Cardiac septum (tissue), 1 donor: ENCODE results near the gene LILRA6. TPM values are rescaled to one million over a fixed set of nuclear protein-coding genes. Genes with fewer than 3 reads are reported as not detected.
"Not testable (repeated sequence)": the region's sequence is repeated elsewhere in the genome, so short reads cannot be mapped to it uniquely, and the experiment has no call there.

Experiments
- DNase-seq: peaks from one replicate; pipeline ENCODE4 v3.0.0-alpha.2; 2020; ENCODE audit warnings: low spot score
- intact Hi-C: fragments of 100-400 bp; cut with DNase I; formaldehyde crosslinking; loops from one replicate; pipeline ENCODE4 v1.14.0; 2022
- long read RNA-seq: library from polyadenylated mRNA; unstranded; transcript quantifications from one replicate; pipeline ENCODE4 v2.0.0, GENCODE V29; 2021
- total RNA-seq: library from RNA; stranded (reverse); fragmentation: NEBNext Ultra II Directional; extraction: Animal tissue kit (Norgen Biotek cat#: 25700); gene quantifications from one replicate; pipeline ENCODE4 v1.2.1, GENCODE V29; 2021
- donor health status: DM: no; HTN: no; CAD: no.

The LILRA6 gene
- total RNA-seq: 2.7 TPM
- long read RNA-seq, partial matches to known transcripts: 1 of 2 reads
- long read RNA-seq, other reads (novel, unspliced or antisense): 1 of 2 reads

DNA sequence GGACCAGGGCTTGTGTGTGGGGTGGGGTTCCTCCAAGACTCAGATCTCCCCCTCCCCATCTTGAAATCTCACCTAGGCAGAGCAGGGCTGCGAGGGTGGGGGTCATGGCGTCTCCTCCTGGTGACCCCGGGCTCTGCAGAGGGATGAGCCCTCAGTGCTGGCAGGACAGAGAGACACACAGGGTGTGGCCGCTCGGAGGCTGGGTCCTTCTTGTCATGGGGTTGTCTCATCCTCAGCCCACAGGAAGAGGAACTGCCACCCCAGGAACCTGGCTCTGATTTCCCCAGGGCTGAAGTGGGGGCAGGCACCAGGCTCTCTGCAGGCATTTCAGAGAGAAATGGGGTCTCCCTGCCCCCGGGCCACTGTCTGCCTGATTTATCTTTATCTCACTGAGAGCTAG lies at the start of gene LILRA6:
Gene LILRA6 (minus strand): TSS at position 145 of the 400 bp plus-strand sequence.
- intact Hi-C loops: not testable (repeated sequence)

DNA sequence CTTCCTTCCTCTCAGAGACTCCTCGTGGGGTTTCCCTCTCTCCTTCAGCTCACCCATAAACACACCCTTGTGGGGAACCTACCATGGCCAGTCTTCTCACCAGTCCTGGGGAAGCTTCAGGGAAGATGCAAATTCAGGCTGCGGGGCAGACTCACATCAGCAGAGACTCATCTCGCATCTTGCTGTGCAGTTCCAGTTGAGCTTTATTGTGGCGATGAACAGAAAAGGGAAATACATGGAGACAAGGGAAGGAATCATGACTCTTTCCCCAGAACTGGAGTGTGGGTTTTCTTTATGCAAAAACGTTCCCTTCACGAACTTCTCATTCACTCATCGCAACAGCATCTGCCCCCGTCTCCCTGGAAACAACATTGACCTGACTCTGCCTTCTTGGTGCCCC lies 46.6 kb upstream of the LILRA6 start:
- intact Hi-C loops: not testable (repeated sequence)

More for the DNA sequence above, at the start of gene LILRA6:
- DNase-seq: peak; percentile 88

DNA sequence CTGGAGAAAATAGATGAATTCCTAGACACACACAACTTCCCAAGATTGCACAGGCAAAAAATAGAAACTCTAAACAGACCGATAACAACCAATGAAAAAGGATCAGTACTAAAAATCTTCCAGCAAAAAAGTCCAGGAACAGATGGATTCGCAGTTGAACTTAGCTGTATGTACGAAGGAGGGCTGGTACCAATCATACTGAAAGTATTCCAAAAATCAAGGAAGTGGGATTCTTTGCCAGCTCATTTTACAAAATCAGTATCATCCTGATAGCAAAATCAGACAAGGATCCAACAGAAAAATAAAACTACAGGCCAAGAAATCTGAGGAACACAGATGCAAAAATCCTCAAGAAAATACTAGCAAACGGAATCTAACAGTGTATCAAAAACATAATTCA lies 44.9 kb upstream of the LILRA6 start:
- no peak for DNase-seq
- intact Hi-C loops: no loop called here

More for the DNA sequence above, 46.6 kb upstream of the LILRA6 start:
- not testable (repeated sequence) for DNase-seq

DNA sequence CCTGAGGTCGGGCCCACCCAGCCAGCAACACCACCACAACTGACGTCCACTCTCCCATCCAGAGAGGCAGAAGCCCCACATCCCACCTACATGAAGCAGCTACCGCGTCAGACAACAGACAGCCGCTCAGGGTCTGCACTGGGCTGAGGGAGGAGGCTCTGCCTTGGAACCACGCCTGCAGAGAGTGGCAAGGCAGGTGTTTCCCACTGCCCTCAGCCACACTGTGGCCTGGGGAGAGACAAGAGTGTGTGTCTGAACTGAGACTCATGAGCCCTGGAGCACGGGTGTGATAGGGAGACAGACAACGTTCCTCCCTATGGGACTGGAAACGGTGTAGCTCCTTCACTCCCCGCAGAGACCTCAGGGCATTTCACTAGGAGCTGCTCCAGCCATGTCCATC lies 43.7 kb upstream of the LILRA6 start:
- intact Hi-C loops, DNase-seq: not testable (repeated sequence)

DNA sequence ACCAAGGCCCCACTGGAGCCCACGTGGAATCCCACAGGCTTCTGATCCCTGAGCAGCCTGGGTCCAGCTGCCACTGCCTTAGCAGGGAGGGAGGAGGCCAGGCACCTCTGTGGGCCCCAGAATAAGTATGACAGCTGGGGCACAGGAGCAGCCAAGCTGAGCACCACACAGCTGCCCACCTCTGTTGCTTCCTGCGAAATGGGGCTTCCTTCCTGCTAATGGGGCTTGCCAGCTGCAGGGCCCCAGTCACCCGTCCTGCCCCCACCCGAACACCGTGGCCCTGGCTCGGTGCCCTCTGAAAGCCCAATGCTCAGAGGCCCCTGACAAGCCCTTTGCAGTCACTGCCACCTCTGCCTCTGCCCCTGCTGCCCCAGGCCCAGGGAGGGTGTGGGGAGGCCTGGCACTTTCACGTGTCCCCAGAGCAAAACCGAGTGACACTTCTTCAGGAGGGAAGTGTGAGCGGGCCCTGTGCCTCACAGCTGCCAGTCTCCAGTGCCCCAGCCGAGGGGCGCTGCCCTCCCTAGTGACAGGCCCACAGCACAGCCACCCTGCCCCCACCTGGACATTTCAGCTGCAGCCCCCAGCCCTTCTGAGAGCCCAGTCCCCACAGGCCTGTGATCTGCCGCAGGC lies 43.0 kb upstream of the LILRA6 start:
- DNase-seq, intact Hi-C loops: not testable (repeated sequence)

DNA sequence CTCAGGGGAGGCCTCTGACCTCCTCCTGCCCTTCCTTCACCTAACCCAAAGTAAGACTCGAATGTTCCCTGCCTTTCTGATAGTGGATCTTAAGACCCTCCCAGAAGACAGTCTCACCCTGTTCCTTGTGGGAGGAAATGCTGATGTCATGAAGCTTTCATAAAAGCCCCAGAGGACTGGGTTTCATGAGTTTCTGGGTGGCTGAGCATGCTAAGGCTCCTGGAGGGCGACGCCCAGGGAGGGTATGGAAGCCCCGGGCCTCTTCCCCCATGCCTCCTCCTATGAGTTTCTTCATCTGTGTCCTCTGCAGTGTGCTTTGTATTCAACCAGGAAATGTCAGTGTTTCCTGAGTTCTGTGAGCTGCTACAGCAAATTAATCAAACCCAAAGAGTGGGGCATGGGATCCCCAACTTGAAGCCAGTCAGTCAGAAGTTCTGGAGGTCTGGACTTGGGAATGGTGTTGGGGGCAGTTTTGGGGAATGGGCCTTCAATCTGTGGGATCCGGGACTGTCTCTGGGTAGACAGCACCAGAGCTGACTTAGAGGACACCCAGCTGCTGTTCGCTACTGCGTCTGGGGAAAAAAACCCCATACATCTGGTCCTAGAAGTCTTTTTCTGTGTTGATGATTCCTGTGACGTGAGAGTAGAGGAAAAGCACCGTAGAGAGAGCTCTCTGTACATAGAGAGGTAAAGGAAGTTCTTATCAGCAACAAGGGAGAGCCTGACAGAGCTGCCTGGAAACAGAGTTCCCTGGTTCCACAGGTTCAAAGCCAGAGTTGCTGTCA lies 40.3 kb upstream of the LILRA6 start:
- DNase-seq: no peak

DNA sequence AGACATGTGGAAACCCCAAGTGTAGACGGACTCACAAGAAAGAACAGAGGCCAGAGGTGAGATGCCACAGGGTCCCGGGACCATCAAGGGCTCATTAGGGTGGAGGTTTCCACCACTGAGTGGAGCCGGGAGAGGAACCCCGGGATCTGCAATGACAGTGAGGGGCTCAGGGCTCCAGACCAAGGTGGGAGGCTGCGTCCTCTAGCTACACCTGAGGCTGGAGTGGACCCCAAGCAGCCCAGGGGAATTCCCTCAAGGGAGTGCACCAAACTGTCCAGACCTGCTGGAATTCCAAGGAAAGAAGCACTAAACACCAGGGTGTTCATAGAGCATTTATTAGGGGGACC lies 39.1 kb upstream of the LILRA6 start:
- intact Hi-C loops, DNase-seq: not testable (repeated sequence)

More for the DNA sequence above, 40.3 kb upstream of the LILRA6 start:
- intact Hi-C loops: no loop called here

DNA sequence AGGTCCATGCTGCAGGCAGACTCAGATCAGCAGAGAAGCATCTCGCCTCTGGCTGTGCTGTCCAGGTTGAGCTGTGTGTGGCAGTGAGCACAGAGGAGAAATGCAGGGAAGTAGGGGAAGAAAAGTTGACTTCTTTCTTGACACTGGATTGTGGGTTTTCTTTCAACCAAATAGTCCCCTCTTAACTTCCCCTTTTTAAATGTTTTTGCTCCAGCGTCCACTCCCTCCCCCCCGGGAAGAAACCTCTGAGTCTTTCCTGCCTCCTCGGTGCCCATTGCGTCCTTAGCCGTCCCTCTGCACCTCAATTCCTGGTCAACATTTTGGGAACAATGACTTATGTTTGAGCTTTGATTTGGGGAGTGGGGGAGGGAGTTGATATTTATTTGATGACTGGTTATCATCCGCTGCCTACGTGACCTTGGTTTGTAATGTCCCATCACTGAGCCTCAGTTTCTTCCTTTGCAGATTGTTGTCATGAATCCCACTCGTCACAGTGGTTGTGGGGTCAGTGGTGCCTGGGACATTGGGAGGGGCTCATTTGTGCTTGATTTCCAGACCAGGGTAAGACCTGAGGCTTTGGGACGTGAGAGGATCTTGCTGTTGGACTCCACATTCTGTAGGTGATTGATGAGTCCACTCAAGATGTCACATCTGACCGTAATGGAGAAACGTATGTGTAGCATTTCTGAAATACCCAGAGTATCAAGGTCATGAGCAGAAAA lies 38.6 kb upstream of the LILRA6 start, which contains the start of gene LILRB2:
Gene LILRB2 (minus strand): TSS at position 104 of the 722 bp plus-strand sequence. CDS start 614 bp downstream, outside the sequence.
- intact Hi-C loops: no loop called here
- no peak for DNase-seq

DNA sequence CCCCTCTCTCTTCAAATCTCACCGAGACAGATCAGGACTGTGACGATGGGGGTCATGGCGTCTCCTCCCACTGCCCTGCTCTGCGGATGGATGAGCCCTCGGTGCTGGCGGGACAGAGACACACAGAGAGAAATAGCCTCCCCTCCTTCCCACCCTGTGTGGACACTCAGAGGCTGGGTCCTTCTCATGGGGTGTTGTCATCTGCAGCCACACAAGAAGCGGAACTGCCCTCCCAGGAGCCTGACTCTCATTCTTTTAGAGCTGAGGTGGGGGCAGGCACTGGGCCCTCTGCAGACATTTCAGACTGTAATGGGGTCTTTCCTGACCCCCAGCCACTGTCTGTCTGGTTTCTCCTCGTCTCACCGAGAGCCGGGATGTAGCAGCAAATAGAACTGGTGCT lies 37.9 kb upstream of the LILRA6 start:
- intact Hi-C loops, DNase-seq: not testable (repeated sequence)

DNA sequence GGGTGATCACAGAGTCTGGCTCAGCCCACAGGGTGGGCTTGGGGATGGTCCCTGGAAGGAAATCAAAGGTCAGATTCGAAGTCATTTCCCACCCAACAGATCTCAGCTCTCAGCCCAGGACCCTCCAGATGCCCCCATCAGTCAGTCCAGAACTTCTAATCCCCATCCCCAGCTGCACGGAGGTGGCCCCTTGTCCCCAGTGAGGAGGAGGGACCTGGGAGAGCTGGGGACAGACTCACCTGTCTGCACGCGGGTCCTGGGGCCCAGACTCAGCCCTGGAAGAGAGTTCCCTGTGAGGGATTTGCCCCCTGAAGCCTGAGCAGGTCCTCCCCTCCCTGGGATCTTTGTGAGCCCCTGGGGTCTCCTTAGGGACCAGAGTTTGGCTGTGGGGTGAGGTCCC lies 37.4 kb upstream of the LILRA6 start:
- DNase-seq, intact Hi-C loops: not testable (repeated sequence)

DNA sequence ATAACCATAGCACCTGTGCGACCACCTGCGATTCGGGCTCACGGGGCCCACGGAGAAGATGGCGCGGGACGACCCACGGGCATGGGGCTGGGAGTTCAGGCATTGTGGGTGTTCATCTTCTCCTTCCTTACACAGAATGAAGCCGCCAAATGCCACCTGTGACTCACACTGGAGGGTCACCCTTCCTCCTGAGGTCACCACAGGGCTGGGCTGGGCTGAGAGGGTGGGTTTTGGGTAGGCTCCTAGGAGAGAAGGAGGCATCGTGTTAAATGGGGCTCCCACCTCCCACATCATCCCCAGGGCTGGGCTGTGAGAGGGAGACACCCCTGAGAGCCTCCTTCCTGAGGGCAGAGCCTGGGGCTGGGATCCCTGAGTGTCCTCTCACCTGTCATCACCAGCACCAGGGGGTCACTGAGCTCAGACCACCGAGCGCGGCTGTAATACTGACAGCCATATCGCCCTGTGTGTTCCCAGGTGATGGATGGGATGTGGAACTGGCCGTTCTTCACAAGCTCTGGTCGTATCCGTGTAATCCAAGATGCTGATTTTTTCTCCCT lies 36.9 kb upstream of the LILRA6 start:
- intact Hi-C loops: no loop called here
- no peak for DNase-seq

DNA sequence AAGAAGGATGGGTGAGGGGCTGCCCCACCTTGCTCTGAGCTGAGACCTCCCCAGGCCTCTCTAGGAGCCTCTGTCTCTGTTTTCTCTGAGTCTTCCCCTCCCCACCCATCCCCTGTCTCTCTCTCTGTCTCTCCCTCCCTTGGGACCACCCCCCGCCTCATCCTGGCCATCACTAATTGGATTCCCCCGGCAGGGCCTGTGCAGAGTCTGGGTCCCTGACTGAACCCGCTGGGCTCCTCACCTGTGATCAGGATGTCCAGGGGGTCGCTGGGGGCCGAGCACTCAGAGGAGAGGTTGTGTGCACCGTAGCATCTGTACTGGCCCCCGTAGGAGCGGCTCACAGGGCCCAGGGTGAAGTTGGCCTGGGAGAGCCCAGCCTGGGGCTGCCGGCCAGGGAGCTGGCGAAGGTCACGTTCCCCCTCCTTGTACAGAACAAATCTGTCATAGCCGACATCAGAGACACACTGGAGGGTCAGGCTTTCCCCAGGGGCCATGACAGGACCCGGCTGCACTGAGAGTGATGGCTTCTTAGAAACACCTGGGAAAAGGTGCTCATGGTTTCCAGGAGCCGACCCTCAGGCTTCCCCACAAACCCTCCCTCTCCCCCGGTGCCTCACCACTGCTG lies 36.1 kb upstream of the LILRA6 start:
- DNase-seq, intact Hi-C loops: not testable (repeated sequence)

DNA sequence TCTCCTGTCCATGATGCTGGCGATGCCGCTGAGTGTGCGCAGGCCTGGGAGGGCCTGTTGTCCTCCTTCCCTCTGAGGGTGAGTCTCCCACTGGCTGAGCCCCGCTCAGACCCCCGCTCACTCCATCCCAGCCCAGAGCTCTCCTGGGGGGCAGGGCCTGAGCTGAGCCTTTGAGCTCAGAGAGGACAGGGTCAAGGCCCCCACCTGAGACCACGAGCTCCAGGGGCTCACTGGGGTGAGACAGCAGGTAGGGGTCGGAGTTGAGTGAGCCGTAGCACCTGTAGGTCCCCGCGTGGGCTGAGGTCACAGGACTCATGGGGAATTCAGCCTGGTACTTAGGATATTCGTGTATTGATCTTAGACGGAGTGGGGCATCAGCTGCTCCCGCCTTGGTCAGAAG lies 35.5 kb upstream of the LILRA6 start:
- DNase-seq, intact Hi-C loops: not testable (repeated sequence)

DNA sequence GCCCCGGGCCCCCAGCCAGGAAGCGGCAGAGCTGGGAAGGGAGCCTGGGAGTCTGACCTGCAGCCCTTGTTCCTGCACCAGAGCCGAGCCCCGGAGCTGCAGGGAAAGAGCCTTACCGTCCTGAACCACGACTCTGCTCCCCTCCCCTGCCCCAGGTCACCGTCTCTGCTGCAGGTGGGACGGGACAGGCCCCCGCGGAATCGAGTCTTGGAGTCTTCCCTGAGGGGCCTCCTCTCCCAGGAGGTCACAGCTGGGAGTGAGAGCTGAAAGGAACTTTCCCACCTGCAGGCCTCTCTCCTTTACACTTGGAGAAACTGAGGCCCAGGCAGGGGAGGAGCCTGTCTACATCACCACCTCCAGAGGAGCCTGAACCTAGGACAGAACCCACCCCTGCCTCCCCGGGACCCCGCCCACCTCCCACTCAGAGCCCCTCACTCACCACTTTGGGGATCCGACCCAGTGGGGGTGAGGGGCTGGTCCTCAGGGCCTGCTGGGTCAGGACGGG lies 34.6 kb upstream of the LILRA6 start:
- intact Hi-C loops, DNase-seq: not testable (repeated sequence)

DNA sequence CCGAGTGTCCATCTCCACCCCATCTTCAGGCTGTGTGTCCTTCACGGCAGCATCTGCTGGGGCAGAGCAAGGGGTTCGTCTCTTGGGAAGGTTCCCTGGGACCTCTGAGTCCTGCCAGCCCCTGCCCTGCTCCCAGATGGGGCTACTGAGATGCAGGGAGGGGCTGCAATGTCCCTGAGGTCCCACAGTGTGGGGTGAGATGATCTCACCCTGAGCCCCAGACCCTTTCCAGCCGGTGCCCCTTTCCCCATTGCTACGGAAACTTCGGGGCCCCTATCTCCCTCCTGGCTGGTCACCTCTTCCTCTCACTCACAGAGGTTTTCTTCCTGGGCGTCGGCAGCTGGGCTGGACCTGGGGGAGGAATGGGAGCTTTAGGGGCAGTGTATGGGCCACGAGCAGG lies 33.4 kb upstream of the LILRA6 start:
- DNase-seq: no peak
- intact Hi-C loops: no loop called here

DNA sequence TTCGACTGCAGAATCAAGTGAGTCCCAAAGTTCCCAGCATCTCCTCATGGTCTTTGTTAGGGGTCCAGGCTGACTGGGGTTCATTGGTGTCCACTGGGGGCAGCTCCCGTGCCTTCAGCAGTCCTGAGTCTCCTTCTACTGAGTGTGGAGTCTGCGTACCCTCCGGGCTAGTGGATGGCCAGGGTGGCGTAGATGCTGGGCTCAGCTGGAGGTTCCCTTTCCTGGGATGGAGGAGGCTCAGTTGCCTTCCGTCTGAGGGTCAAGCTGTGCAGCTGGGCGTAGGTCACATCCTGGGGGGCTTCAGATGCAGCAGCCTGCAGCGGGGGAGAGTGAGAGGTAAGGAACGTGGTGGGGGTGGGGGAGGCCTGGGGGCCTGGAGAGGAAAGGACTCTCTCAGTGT lies 31.9 kb upstream of the LILRA6 start:
- intact Hi-C loops, DNase-seq: not testable (repeated sequence)

DNA sequence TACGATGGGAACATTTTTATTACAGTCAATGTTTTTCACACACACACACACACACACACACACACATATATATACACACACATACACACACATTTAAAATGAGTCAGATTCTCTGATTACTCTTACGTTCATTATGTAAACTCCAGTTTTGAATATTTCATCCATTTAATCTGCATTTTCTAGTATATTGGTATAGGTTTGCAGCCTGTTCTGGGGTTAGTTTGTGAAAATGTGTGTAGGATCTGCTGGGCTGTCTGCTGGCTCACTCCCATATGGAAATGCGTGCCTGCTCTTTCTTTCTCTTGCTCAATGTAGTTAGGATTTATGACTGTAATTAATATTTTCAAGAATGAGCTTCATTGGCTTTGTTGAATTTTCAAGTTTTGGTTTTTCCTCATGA lies 31.2 kb upstream of the LILRA6 start:
- intact Hi-C loops: no loop called here
- DNase-seq: no peak

DNA sequence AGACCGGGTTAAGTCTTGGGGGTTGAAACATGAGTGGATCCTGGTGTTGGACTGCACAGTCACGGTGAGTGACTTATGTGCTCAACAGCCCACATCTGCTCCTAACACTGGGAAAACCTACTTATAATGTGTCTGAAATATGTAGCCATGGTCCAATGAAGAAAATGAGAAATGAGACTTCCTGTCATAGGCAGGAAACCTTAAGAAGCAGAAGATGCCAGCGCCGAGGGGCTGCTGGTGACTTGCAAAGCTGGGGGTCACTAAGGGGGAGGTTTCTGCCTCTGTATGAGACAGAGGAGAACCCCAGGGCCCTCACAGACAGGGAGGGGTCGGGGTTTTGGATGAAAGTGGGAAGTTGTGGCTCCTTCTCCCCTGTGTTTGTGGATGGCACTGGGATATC lies 29.6 kb upstream of the LILRA6 start:
- DNase-seq, intact Hi-C loops: not testable (repeated sequence)

DNA sequence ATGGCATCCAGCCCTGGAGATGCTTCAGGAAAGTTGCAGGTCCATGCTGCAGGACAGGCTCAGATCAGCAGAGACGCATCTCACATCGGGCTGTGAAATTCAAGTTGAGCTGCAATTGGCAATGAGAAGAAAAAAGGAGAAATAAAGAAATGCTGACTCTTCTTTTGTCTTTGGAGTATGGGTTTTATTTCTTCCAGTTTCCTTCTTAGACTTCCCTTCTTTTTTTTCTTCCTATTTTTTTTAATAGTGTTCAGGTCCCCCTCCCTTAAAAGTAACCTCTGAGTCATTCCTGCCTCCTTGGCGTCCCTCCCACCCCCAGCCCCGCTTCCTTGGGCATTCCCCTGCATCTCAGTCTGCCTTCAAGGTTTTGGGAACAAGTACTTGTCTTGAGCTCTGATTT lies 29.0 kb upstream of the LILRA6 start:
- DNase-seq, intact Hi-C loops: not testable (repeated sequence)
